ENCODE results near the gene TTC39B.

TTC39B gene

DNA sequence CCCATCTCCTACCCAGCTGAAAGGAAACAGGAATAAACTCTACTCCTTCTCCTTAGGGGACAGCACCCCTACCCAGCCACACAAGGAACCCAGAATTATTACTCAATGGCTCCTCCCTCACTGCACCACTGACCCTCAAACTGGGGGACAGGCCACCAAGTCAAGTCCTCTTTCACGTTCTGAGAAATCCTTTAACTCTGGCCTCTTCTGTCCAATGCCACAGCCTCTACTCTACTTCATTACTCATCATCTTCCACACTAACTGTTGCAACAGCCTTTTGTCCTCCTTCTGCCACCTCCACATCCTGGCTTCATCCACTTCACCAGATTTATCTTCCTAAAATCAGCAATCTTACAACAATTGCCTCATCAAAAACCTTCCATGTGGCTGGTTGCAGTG is 6.8 kb downstream of the TTC39B start:
- DNase-seq, result no peak

DNA sequence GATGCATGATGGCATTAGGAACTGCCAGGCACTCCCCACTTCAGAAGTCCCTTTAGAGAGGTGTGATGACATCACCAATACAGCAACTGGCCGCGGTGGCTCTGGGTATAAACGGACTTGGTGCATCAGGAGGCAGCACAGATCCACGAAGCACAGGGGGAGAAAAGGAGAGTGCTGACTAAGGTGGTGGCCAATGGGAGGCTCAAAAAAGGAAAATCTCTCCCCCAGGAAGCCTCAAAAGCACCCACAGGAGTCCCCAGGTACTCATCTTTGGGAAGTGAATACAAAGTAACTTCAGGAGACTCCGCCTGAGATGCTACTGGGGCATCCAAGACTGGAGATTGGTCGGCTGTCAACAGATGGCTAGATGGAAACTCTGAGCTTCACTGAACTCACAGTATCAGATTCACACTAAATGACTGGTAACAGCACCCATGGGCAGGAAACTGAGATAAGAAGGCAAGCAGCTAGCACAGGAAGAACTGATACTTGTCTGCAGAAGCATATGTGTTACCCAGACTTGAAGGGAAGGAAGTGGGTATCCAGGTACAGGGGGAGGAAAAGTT is 7.6 kb downstream of the TTC39B start:
- no peak for DNase-seq

GRCh38 chr9:15298362-15298761 is 8.7 kb downstream of the TTC39B start:
- DNase-seq, result no peak

DNA sequence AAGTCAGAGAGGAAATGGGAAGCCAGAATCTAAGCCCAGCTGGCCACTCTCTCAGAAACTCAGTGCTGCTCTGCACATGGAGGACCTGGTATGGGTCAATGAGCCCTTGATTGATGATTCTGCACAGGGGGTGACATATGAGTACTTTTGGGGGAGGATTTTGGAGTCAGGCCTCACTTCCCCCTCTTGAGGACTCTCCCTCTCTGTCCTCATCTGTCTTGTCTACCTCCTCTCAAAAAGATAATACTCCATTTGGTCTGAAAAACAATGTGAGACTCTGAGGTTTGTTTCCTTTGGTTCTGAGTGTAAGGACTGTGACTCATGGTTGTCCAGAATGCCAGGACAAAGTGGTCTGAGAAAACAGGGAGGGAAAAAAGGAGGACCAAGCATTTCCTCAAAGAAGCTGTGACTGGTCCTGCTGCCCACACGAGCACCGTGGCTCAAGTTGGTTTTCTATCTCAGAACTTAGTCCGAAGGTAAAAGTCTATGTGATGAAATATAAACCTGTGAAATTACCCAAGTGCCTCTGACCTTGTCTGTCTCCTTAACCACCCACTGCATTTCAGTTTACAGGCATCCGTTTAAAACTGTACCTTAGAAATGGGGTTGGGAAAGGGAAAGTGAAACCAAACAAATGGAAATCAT is 11.1 kb downstream of the TTC39B start:
- DNase-seq, result no peak

- no peak for DNase-seq
Observed at GRCh38 chr9:15294604-15295003, 12.4 kb downstream of the TTC39B start.

DNA sequence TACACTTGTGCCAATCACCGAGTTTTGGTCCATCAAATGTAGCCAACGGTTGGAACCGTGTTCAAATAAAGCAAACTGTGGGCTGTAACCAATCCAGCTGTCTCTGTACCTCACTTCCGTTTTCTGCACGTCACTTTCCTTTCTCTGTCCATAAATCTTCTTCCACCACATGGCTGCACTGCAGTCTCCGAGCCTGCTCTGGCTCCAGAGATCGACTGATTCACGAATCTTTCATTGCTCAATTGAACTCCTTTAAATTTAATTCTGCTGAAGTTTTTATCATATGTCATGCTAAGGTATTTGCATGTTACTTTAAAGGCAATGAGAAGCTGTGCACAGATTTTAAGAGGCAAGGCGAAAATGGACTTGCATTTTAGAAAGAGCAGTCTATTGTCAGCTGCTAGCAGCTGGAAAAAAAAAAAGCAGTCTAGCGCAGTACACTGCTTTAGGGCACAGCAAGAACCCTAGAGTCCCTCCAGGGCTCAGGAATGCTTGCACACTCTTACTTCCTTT is 13.2 kb downstream of the TTC39B start:
- DNase-seq, result no peak

GRCh38 chr9:15293084-15293483 is 13.9 kb downstream of the TTC39B start:
- no peak for DNase-seq

DNA sequence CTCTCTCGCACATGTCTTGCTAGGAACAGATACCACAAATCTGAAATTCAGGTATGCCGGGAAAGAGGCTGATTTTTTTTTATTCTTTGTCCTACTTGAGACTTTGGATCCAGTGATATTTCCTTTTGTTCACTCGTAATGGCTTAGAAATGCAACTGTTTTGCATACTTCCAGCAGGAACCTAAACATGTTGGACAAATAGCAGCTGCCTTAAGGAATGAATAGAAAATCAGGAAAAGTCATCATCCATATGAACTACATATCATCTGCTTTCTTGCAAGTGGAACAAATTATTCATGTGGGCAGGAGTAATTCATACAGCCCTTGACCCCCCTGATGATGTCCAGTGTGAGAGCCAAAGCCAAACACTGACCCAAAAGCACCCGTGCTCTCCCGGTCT is 17.4 kb downstream of the TTC39B start:
- DNase-seq, result no peak

GRCh38 chr9:15287309-15287708 is 19.7 kb downstream of the TTC39B start:
- no peak for DNase-seq

- DNase-seq, result no peak
Observed at GRCh38 chr9:15286161-15286821, 20.7 kb downstream of the TTC39B start.

GRCh38 chr9:15282567-15283285 is 24.3 kb downstream of the TTC39B start:
- DNase-seq, result no peak

DNA sequence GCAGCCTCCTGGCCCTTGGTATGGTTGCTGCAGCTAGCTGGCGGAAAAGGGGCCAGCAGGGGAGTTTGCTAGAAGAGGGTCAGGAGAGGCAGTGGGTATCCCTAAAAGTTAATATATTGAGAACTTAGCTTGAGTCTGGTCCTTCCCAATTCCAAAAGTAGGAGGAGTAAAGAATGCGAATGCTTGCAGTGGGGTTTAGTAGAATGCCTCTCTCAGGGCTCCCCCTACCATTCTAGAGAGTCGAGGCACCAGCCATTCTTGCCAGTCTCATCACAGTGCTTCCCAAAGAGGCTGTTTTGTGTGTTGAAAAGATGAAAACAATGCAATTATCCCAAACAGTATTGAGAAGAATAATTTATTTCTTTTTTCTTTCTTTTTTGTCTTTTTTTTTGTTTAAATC is 26.4 kb downstream of the TTC39B start:
- DNase-seq, result no peak

DNA sequence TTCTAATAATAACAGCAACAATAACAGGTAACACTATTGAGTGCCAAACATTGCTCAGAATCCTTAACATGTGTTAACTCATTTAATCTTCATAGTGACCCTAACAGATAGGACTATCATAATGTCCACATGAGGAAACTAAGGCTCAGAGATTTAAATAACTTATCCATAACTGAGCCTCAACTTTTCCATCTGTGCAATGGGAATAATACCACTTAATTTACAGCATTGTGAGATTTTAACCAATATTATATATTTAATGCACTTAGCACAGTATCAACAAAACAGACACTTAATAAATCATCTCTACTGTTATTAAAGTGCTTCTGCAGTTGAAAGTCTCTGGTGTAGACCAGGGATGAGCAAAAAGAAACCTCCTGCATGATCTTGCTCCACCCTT is 28.2 kb downstream of the TTC39B start:
- DNase-seq, result no peak

GRCh38 chr9:15278091-15278687 is 28.8 kb downstream of the TTC39B start:
- no peak for DNase-seq

- no peak for DNase-seq
Observed at GRCh38 chr9:15277400-15278090, 29.5 kb downstream of the TTC39B start.

- no peak for DNase-seq
Observed at GRCh38 chr9:15276328-15276938, 30.6 kb downstream of the TTC39B start.

DNA sequence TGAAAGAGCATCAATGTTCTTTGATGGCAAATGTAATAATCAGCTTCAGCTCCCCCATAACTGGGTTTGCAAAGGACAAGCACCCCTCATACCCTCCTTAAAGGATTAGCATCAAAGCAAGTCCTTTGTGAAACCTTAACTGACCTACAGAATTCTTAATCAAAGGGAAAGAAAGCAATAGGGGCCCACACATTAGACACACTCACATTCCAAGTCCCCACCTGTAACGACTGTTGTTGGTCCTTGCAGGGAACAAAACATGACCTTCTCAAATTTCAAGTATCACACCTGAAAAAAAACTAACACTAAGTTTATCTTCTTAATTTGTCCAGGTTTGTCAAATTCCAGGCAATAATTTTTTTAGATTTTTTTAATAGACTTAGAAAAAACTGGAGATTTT is 32.6 kb downstream of the TTC39B start:
- DNase-seq, result no peak

DNA sequence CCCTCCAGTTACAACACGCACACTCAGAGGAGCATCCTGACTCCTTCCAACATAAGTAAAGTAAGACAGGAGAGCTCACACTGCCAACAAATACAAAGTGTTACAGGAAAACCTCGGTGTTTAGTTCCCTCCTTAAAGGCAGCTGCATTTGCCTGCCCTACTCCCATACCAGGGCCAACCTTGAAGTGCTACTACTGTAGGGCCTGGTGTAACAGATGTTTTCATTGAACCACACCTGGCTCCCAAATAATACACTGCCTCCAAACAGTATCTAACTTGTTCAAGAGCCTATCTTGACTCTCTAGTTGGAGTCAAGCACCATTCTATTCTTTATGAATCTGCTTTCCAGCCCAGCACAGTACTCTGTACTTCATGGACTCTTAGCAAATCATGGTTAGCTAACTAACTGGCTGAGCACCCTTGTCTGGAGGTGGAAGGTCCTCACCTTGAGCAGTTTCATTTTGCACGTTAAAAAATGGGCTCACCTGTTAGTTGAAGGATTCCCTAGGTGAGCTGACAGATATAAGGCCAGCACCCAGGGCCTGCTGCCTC is 34.6 kb downstream of the TTC39B start:
- DNase-seq, result no peak

GRCh38 chr9:15271403-15271802 is 35.6 kb downstream of the TTC39B start:
- DNase-seq, result peak; percentile 7

DNA sequence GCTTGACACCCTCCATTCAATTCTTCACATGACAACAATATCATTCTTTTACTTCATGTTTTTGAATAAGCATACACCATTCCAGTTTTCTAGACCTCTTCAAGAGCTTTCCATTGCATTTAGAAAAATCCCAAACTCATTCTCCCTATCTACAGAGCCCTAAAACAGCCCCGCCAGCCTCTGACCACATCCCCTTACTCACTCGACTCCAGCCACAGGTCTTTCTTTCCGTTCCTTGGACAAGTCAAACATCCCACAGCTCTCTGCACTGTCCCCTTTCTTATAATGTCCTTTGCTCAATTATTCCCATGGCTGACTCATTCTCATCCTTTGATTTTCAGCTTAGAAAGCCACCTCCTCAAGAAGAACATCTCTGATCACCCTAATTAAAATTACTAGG is 38.2 kb downstream of the TTC39B start:
- no peak for DNase-seq

GRCh38 chr9:15268317-15268716 is 38.7 kb downstream of the TTC39B start:
- DNase-seq, result no peak

DNA sequence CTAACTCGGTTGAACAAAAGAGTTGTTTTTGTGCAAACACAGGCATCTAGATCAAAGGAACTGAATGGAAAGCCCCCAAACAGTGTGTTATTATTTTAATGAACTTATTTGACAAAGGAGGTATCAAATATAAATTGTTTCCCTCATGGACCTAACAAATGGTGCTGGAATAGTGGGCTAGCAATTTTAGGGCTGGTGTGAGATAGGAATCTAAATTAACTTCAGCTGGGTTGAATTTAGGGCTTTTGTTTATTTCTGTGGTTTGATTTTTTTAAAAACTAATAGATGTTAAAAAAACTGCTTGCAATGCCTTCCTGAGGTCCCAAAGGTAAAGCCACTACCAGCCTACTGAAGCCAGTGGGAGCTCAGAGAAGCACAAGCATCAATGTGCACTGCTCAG is 42.1 kb downstream of the TTC39B start:
- no peak for DNase-seq
